GM12878 (cell line): ENCODE results near the gene KCNH6. TPM values are rescaled to one million over a fixed set of nuclear protein-coding genes. Genes with fewer than 3 reads are reported as not detected.

Experiments used
- ATAC-seq: fragments of 200-7000 bp; cut with Tn5 transposase; 3 replicates; pipeline ENCODE4 v1.9.1; 2020; ENCODE audit warnings: mild to moderate bottlenecking, moderate library complexity
- BruUV-seq: library from RNA; stranded (reverse); fragments of 400-500 nt; replicated peaks from 2 replicates; lab custom pipeline; 2021; lab: Mats Ljungman, UMichigan
- CTCF ChIA-PET: fragments of 300-600 bp; sonication (Branson Sonifier 250); formaldehyde crosslinking; extraction: SDS; loops from one replicate; lab custom pipeline; 2021; ENCODE audit warnings: inconsistent platforms; lab: Yijun Ruan, JAX
- POLR2A ChIA-PET: fragments of 350-600 bp; formaldehyde crosslinking; extraction: SDS; loops from one replicate; lab custom pipeline; 2021; ENCODE audit warnings: inconsistent platforms; lab: Charles Lee
- RAD21 ChIA-PET: fragments of 300-600 bp; sonication (Branson Sonifier 250); formaldehyde crosslinking; loops from one replicate; lab custom pipeline; 2023; ENCODE audit warnings: antibody characterized with exemption; ENCODE audit not compliant: unreplicated experiment; lab: Charles Lee
- SMC1A ChIA-PET: fragments of 300-600 bp; sonication (Branson Sonifier 250); formaldehyde crosslinking; loops from one replicate; lab custom pipeline; 2023; ENCODE audit not compliant: unreplicated experiment, uncharacterized antibody; lab: Charles Lee
- DNase-seq: peaks from one replicate; pipeline ENCODE4 v3.0.0-alpha.2; 2011; ENCODE audit warnings: low read depth, low spot score
- FAIRE-seq: peaks from 3 replicates; lab custom pipeline; 2011; peaks lifted over from hg19 to GRCh38; lab: Jason Lieb, UNC
- H2AFZ ChIP-seq: 2 replicates; pipeline ENCODE4 v1.6.0; 2011; ENCODE audit warnings: low read depth, low read length, control low read depth; ENCODE audit not compliant: control insufficient read depth
- H3K27ac ChIP-seq: 2 replicates; pipeline ENCODE4 v1.5.1; 2011; ENCODE audit warnings: control low read depth; ENCODE audit not compliant: control insufficient read depth, insufficient read depth
- H3K27me3 ChIP-seq, 2 experiments: replicated peaks in 1 of 2; 2 replicates each; pipeline versions ENCODE4 v1.6.0 to v1.6.1; 2011; ENCODE audit warnings: low read length in 1 of 2; ENCODE audit not compliant: control insufficient read depth in 2 of 2, insufficient read depth in 2 of 2
- H3K36me3 ChIP-seq, 2 experiments: 2 replicates each; pipeline ENCODE4 v1.5.1; 2011; ENCODE audit warnings: low read length in 1 of 2; ENCODE audit not compliant: control insufficient read depth in 2 of 2, insufficient read depth in 2 of 2
- H3K4me1 ChIP-seq: 2 replicates; pipeline ENCODE4 v1.6.1; 2011; ENCODE audit warnings: mild to moderate bottlenecking, low read length, moderate library complexity, mixed read lengths; ENCODE audit not compliant: control insufficient read depth, insufficient read depth
- H3K4me2 ChIP-seq: 2 replicates; pipeline ENCODE4 v1.6.0; 2011; ENCODE audit warnings: control low read depth; ENCODE audit not compliant: control insufficient read depth, insufficient read depth
- H3K4me3 ChIP-seq: fragments of 200-600 bp; sonication (generic); 2 replicates; pipeline ENCODE4 v1.5.1; 2016
- H3K79me2 ChIP-seq: 2 replicates; pipeline ENCODE4 v1.6.0; 2011; ENCODE audit warnings: low read length; ENCODE audit not compliant: control insufficient read depth, insufficient read depth
- H3K9ac ChIP-seq: 2 replicates; pipeline ENCODE4 v1.8.0; 2011; ENCODE audit warnings: low read length, control low read depth, mixed read lengths; ENCODE audit not compliant: control insufficient read depth, insufficient read depth
- H3K9me3 ChIP-seq: replicated peaks from 3 replicates; pipeline ENCODE4 v1.5.1; 2011; ENCODE audit warnings: mild to moderate bottlenecking, low read length; ENCODE audit not compliant: control insufficient read depth, insufficient read depth
- H4K20me1 ChIP-seq: 2 replicates; pipeline ENCODE4 v1.6.0; 2011; ENCODE audit not compliant: control insufficient read depth, insufficient read depth
- MTA2 ChIP-seq: fragments of 450-650 bp; IDR thresholded peaks from 2 replicates; pipeline ENCODE4 v1.6.1; 2016; ENCODE audit warnings: low read depth, mild to moderate bottlenecking, moderate library complexity
- NR2F1 ChIP-seq: fragments of 450-650 bp; conservative IDR thresholded peaks from 2 replicates; pipeline ENCODE4 v1.6.1; 2017; ENCODE audit warnings: mild to moderate bottlenecking
- SPI1 ChIP-seq: IDR thresholded peaks from 2 replicates; pipeline ENCODE4 v1.6.1; 2011; ENCODE audit warnings: low read depth, mild to moderate bottlenecking, low read length, moderate library complexity, borderline replicate concordance; ENCODE audit not compliant: insufficient read depth
- TCF3 ChIP-seq: IDR thresholded peaks from 2 replicates; pipeline ENCODE4 v1.6.1; 2012; ENCODE audit warnings: low read depth, mild to moderate bottlenecking, low read length, borderline replicate concordance; ENCODE audit not compliant: insufficient read depth
- WGBS: methylation state at CpG from one replicate; pipeline ENCODE4 v1.1.6; 2016; ENCODE audit warnings: low lambda C conversion rate; ENCODE audit not compliant: insufficient replicate concordance, insufficient coverage; ENCODE audit errors: missing lambda C conversion rate; 5-methylcytosine and 5-hydroxymethylcytosine counted together
- in situ Hi-C: fragments of 300-500 bp; cut with MboI; formaldehyde crosslinking; loops from 9 replicates; pipeline ENCODE4 v1.14.3; 2018; ENCODE audit warnings: mixed read lengths
- intact Hi-C: fragments of 100-400 bp; cut with micrococcal nuclease; formaldehyde crosslinking; loops from one replicate; pipeline ENCODE4 v1.14.2; 2022; ENCODE audit not compliant: unreplicated experiment
- polyA plus RNA-seq, 11 experiments: library from polyadenylated mRNA; depleted of rRNA in 4 of 11; unstranded in 6 of 11; stranded (reverse) in 5 of 11; fragments of >200 nt; fragmentation: Nextera tagmentation in 4 of 11; fragmentation: Illumina TruSeq in 1 of 11; extraction: Ambion mirVana in 4 of 11; extraction: Trizol in 1 of 11; gene quantifications; 1 replicate in 1 of 11; 2 replicates in 10 of 11; pipeline versions ENCODE4 v1.2.1 to v1.2.3, GENCODE V29; 2011 to 2016; ENCODE audit warnings: inconsistent platforms in 2 of 11, missing spikeins in 2 of 11, low read depth in 1 of 11
- total RNA-seq, 4 experiments: library from RNA; depleted of rRNA in 3 of 4; stranded (reverse); fragments of >200 nt in 3 of 4; fragmentation: Illumina TruSeq in 1 of 4; extraction: Trizol in 1 of 4; gene quantifications; 2 replicates each; pipeline versions ENCODE4 v1.2.1 to v1.2.3, GENCODE V29; 2013 to 2021
- TF ChIP-seq, protein P1 (sequence below): fragments of 450-650 bp; formaldehyde crosslinking; IDR thresholded peaks from 2 replicates; pipeline ENCODE4 v1.4.0; 2020; ENCODE audit warnings: mild to moderate bottlenecking, moderate library complexity
- TF ChIP-seq, protein P2 (sequence below), 3 experiments: IDR thresholded peaks in 2 of 3; conservative IDR thresholded peaks in 1 of 3; 2 replicates each; pipeline ENCODE4 v1.5.1; 2011; ENCODE audit warnings: low read depth in 3 of 3, low read length in 3 of 3, mild to moderate bottlenecking in 3 of 3, control low read depth in 2 of 3, moderate library complexity in 2 of 3, inconsistent platforms in 1 of 3, mixed read lengths in 1 of 3; ENCODE audit not compliant: control insufficient read depth in 2 of 3, insufficient read depth in 1 of 3; ENCODE audit errors: extremely low read depth in 1 of 3

The KCNH6 gene
- total and polyA plus RNA-seq, 10 of the 15 experiments (the other 5 are each of a cell fraction or from before 2014, with no cell fraction given), result not detected

DNA sequence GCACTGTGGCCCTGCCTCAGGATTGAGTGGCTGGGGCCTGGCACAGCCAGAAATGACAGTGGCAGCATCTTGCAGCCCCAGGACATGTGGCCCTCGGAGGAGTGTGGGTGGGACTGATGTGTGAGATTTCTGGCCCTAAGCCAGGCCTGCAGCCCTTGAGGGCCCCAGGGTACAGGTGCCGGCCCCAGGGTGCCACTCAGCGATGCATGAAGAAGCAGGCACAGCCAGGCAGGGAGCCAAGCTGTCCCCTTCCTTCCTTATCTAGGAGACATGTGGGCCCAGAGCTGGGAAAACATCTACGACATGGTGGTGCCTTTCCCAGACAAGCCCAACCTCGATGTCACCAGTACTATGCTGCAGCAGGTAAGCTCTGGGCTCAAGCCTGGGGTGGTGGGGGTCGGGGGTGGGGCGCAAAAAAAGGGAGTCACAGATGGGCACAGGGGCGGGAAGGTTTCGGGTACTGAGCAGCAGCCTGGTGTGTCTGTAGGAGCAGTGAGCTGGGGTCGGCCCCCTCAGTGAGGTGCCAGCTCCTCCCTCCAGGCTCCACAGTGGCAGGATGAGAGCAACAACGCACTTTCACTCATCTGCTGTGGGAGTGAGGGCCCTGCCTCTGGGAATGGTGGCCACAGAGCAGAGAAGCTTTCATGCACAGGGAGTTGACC is 42.2 kb upstream of the KCNH6 start (continued):
- no peak for TF ChIP-seq SPI1
- no peak for TF ChIP-seq NR2F1

DNA sequence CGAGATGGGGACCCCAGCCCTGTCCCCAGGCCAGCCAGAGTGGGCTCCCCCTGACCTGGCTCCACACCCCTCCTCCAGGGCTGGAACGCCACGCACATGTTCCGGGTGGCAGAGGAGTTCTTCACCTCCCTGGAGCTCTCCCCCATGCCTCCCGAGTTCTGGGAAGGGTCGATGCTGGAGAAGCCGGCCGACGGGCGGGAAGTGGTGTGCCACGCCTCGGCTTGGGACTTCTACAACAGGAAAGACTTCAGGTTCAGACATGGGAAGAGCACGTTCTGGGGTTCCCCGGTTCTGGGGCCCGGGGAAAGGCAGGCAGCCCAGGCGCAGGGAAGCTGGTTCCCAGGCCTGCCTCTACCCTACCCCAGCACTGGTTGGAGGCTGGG is 41.7 kb upstream of the KCNH6 start:
- H2AFZ ChIP-seq, result no peak overlapping the region
- DNase-seq (no peak), FAIRE-seq (no peak)
- intact Hi-C loops, result no loop called here
- H3K9ac ChIP-seq, result no peak overlapping the region
- RAD21 ChIA-PET, result interaction anchor here (6.5 kb wide), 1 partner anchor 53 kb away, joined by 75 read pairs; no protein-coding TSS in a partner anchor
- peaks cover 6 to 8% of the 10 kb centered on the region in 2 experiments for H3K27me3 ChIP-seq
- CTCF ChIA-PET, result interaction anchor here (1.4 to 7.0 kb wide), 3 partner anchors 56 to 130 kb away, joined by 3 to 104 read pairs (median 5); no protein-coding TSS in a partner anchor
- H3K27ac ChIP-seq, result no peak overlapping the region
- POLR2A ChIA-PET, result no interaction called here
- BruUV-seq, result no TSS peak
- peaks cover 5% of the 10 kb centered on the region for H3K4me1 ChIP-seq
- TF ChIP-seq, protein P1, sequence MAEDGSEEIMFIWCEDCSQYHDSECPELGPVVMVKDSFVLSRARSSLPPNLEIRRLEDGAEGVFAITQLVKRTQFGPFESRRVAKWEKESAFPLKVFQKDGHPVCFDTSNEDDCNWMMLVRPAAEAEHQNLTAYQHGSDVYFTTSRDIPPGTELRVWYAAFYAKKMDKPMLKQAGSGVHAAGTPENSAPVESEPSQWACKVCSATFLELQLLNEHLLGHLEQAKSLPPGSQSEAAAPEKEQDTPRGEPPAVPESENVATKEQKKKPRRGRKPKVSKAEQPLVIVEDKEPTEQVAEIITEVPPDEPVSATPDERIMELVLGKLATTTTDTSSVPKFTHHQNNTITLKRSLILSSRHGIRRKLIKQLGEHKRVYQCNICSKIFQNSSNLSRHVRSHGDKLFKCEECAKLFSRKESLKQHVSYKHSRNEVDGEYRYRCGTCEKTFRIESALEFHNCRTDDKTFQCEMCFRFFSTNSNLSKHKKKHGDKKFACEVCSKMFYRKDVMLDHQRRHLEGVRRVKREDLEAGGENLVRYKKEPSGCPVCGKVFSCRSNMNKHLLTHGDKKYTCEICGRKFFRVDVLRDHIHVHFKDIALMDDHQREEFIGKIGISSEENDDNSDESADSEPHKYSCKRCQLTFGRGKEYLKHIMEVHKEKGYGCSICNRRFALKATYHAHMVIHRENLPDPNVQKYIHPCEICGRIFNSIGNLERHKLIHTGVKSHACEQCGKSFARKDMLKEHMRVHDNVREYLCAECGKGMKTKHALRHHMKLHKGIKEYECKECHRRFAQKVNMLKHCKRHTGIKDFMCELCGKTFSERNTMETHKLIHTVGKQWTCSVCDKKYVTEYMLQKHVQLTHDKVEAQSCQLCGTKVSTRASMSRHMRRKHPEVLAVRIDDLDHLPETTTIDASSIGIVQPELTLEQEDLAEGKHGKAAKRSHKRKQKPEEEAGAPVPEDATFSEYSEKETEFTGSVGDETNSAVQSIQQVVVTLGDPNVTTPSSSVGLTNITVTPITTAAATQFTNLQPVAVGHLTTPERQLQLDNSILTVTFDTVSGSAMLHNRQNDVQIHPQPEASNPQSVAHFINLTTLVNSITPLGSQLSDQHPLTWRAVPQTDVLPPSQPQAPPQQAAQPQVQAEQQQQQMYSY (CRISPR knock-in tag), result no peak
- TF ChIP-seq TCF3 (no peak), MTA2 (no peak)
- TF ChIP-seq, protein P2, sequence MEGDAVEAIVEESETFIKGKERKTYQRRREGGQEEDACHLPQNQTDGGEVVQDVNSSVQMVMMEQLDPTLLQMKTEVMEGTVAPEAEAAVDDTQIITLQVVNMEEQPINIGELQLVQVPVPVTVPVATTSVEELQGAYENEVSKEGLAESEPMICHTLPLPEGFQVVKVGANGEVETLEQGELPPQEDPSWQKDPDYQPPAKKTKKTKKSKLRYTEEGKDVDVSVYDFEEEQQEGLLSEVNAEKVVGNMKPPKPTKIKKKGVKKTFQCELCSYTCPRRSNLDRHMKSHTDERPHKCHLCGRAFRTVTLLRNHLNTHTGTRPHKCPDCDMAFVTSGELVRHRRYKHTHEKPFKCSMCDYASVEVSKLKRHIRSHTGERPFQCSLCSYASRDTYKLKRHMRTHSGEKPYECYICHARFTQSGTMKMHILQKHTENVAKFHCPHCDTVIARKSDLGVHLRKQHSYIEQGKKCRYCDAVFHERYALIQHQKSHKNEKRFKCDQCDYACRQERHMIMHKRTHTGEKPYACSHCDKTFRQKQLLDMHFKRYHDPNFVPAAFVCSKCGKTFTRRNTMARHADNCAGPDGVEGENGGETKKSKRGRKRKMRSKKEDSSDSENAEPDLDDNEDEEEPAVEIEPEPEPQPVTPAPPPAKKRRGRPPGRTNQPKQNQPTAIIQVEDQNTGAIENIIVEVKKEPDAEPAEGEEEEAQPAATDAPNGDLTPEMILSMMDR (IDR thresholded peaks at IDR 0.05 in 2 of 3, conservative IDR thresholded peaks at IDR 0.05 in 1 of 3; ENCODE audit: control insufficient read depth in 2 of 3, extremely low read depth in 1 of 3, insufficient read depth in 1 of 3, low read depth in 3 of 3, low read length in 3 of 3), result no peak
- TF ChIP-seq, all 136 proteins: peak for 0
- SMC1A ChIA-PET, result no interaction called here
- in situ Hi-C loops, result no loop called here
- ATAC-seq, result no peak
- Histone ChIP-seq H3K4me3 (no peak overlapping the region), H3K36me3 (no peaks in the 10 kb centered on the region), H3K79me2 (no peaks in the 10 kb centered on the region), H3K4me2 (no peak overlapping the region), H3K9me3 (no peaks in the 10 kb centered on the region), H4K20me1 (no peaks in the 10 kb centered on the region)
- 45% methylated on average over 16 of the region's 16 CpGs for WGBS
